ENCODE data around the gene SREBF2. TPM values are rescaled to one million over a fixed set of nuclear protein-coding genes. Genes with fewer than 3 reads are reported as not detected.

The SREBF2 gene
- total and polyA plus RNA-seq, 2 experiments from 2014 or later: 238 to 273 TPM

- H3K4me1 ChIP-seq (ENCODE audit: low read depth): peaks cover 5% of the 10 kb centered on the region
- no peaks in the 10 kb centered on the region for H3K9me3 ChIP-seq (ENCODE audit: low read depth)
- H3K27ac ChIP-seq: no peak overlapping the region
- peaks cover 54% of the 10 kb centered on the region for H3K27me3 ChIP-seq
- H3K4me3 ChIP-seq: no peak overlapping the region
- no peak for DNase-seq (ENCODE audit: low read depth in 1 of 2, low spot score in 1 of 2)
- H3K36me3 ChIP-seq: no peaks in the 10 kb centered on the region
- no peak for TF ChIP-seq CTCF (IDR thresholded peaks at IDR 0.05; ENCODE audit: low read depth, low read length)
These were observed 90.8 kb downstream of the SREBF2 start for GRCh38 chr22:41923595-41924276.

- Histone ChIP-seq H3K9me3 (ENCODE audit: low read depth) (no peaks in the 10 kb centered on the region), H3K27me3 (peaks cover 35% of the 10 kb centered on the region), H3K4me3 (peak overlapping the region; percentile 22), H3K36me3 (no peaks in the 10 kb centered on the region), H3K4me1 (ENCODE audit: low read depth) (no peaks in the 10 kb centered on the region), H3K27ac (no peak overlapping the region)
- peak; percentile 57 for TF ChIP-seq CTCF (IDR thresholded peaks at IDR 0.05; ENCODE audit: low read depth, low read length)
- DNase-seq (ENCODE audit: low read depth in 1 of 2, low spot score in 1 of 2): peak; percentile 48 to 71
These were observed 93.0 kb downstream of the SREBF2 start for GRCh38 chr22:41925783-41926460.

- Histone ChIP-seq H3K27ac (no peak overlapping the region), H3K27me3 (peaks cover 33% of the 10 kb centered on the region), H3K9me3 (ENCODE audit: low read depth) (no peaks in the 10 kb centered on the region), H3K36me3 (no peaks in the 10 kb centered on the region), H3K4me3 (no peak overlapping the region), H3K4me1 (ENCODE audit: low read depth) (no peaks in the 10 kb centered on the region)
- TF ChIP-seq CTCF (IDR thresholded peaks at IDR 0.05; ENCODE audit: low read depth, low read length): no peak
- DNase-seq (ENCODE audit: low read depth in 1 of 2, low spot score in 1 of 2): no peak
These were observed 94.9 kb downstream of the SREBF2 start for GRCh38 chr22:41927813-41928212.

- no peak overlapping the region for H3K27ac ChIP-seq
- TF ChIP-seq CTCF (IDR thresholded peaks at IDR 0.05; ENCODE audit: low read depth, low read length): no peak
These were observed 95.9 kb downstream of the SREBF2 start for GRCh38 chr22:41928593-41929417.

GRCh38 chr22:41929418-41929810 is 96.5 kb downstream of the SREBF2 start:
- no peaks in the 10 kb centered on the region for H3K36me3 ChIP-seq
- DNase-seq (ENCODE audit: low read depth in 1 of 2, low spot score in 1 of 2): no peak
- no peaks in the 10 kb centered on the region for H3K4me1 ChIP-seq (ENCODE audit: low read depth)
- no peak for TF ChIP-seq CTCF (IDR thresholded peaks at IDR 0.05; ENCODE audit: low read depth, low read length)
- peaks cover 25% of the 10 kb centered on the region for H3K27me3 ChIP-seq
- no peak overlapping the region for H3K27ac ChIP-seq
- no peaks in the 10 kb centered on the region for H3K9me3 ChIP-seq (ENCODE audit: low read depth)
- H3K4me3 ChIP-seq: no peak overlapping the region

More at GRCh38 chr22:41928593-41929417, 95.9 kb downstream of the SREBF2 start:
- Histone ChIP-seq H3K4me1 (ENCODE audit: low read depth) (no peaks in the 10 kb centered on the region), H3K4me3 (no peak overlapping the region), H3K27me3 (peaks cover 25% of the 10 kb centered on the region), H3K36me3 (no peaks in the 10 kb centered on the region), H3K9me3 (ENCODE audit: low read depth) (no peaks in the 10 kb centered on the region)
- DNase-seq (ENCODE audit: low read depth in 1 of 2, low spot score in 1 of 2): no peak

All from cardiac muscle cell (in vitro differentiated cells and primary cell).